ENCODE results near the gene MAP1B.

DNA sequence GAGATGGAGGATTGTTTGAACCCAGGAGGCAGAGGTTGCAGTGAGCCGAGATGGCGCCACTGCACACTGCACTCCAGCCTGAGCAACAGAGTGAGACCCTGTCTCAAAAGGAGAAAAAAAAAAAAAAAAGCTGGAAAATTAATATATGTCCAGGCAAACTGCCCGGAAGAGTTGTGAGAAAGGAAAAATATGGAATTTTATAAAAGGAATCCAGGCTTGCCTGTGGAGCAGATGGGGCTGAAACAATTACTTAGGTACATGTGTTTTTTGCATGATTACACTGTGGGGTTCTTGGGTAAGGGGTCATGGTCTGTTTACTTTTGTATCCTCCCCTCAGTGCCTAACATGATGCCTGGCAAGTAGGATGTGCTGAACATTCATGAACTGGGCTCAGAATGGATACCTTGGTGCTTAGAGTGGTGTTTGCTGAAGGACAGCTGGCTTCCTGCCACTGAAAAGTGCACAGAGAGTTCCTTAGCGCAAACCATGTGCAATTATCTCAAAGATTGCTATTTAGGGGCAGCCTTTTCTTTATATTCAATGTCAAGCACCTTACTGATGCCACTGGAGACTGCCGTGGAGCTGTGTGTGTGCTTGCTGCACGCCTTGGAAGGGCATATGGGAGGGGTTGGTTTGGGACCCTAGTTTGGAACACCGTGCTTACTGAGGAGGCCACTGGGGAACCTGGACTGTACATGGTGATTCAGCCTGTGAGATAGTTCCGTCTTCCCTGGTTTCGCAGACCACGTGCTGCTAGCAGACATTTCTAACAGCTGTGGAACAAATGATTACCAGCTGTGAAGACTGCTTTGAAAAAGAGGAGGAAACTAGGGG, 78.4 kb downstream of the MAP1B start:
- TF ChIP-seq, protein P1, sequence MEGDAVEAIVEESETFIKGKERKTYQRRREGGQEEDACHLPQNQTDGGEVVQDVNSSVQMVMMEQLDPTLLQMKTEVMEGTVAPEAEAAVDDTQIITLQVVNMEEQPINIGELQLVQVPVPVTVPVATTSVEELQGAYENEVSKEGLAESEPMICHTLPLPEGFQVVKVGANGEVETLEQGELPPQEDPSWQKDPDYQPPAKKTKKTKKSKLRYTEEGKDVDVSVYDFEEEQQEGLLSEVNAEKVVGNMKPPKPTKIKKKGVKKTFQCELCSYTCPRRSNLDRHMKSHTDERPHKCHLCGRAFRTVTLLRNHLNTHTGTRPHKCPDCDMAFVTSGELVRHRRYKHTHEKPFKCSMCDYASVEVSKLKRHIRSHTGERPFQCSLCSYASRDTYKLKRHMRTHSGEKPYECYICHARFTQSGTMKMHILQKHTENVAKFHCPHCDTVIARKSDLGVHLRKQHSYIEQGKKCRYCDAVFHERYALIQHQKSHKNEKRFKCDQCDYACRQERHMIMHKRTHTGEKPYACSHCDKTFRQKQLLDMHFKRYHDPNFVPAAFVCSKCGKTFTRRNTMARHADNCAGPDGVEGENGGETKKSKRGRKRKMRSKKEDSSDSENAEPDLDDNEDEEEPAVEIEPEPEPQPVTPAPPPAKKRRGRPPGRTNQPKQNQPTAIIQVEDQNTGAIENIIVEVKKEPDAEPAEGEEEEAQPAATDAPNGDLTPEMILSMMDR (IDR thresholded peaks at IDR 0.05): no peak
- TF ChIP-seq POLR2A (IDR thresholded peaks at IDR 0.05) (no peak), POLR2AphosphoS5 (IDR thresholded peaks at IDR 0.05) (no peak), EP300 (IDR thresholded peaks at IDR 0.05) (no peak)
